G401.6 (cell line): ENCODE results near the gene RPL18.
"Not testable (repeated sequence)": the region's sequence is repeated elsewhere in the genome, so short reads cannot be mapped to it uniquely, and the experiment has no call there.

Experiments used
- FAIRE-seq: peaks from 2 replicates; lab custom pipeline; 2012; peaks lifted over from hg19 to GRCh38; lab: Jason Lieb, UNC

Gene RPL18

GRCh38 chr19:48577908-48578307 is 41.1 kb downstream of the RPL18 start:
- FAIRE-seq: not testable (repeated sequence)

GRCh38 chr19:48575931-48576622 is 42.9 kb downstream of the RPL18 start:
- no peak for FAIRE-seq

- FAIRE-seq: no peak
Observed at GRCh38 chr19:48573163-48573505, 45.8 kb downstream of the RPL18 start.

- no peak for FAIRE-seq
Observed at GRCh38 chr19:48571378-48572162, 47.4 kb downstream of the RPL18 start.

- peak; percentile 89 for FAIRE-seq
Observed at GRCh38 chr19:48569814-48570213, 49.2 kb downstream of the RPL18 start.

GRCh38 chr19:48568345-48568886 is 50.6 kb downstream of the RPL18 start:
- FAIRE-seq: no peak
